ENCODE measurements around the gene OR2B3. TPM values are rescaled to one million over a fixed set of nuclear protein-coding genes. Genes with fewer than 3 reads are reported as not detected.

OR2B3 gene
- total and polyA plus RNA-seq, 4 donors = not detected

DNA sequence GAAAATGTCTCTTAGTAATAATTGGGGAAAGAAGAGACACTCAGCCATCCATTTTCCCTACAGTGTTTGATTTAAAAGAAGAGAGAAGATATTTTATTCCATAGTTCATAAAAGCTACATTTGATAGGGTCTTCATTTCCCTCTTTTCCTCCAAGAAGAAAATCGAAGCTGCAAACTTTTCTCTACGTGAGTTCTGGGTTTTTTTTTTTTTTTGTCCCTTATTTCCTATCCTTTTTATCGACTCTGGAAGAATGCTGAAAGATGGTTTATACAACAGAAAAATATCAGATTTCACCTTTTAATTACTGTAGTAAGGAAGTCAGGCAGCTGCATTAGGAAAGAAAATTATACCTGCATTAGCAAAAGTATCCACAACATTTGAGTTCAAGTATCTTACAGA, 12.1 kb upstream of the OR2B3 start, which contains the start of gene OR2J1:
Gene OR2J1, plus strand, starts transcription at position 301 of the 400 bp plus-strand sequence. CDS start 1,453 bp downstream, outside the sequence.
- no peak for DNase-seq (ENCODE audit: low spot score)
- Histone ChIP-seq H3K9ac (ENCODE audit: low read depth in 1 of 2, low read length in 2 of 2) (no peak within 1 kb of the TSS), H3K9me3 (ENCODE audit: control insufficient read depth in 4 of 4, low read length in 3 of 4) (no peaks in the 10 kb centered on the region), H3K36me3 (ENCODE audit: control insufficient read depth in 4 of 4, insufficient read depth in 3 of 4, low read depth in 1 of 4, low read length in 3 of 4) (no peaks in the 10 kb centered on the region), H3K27me3 (ENCODE audit: control insufficient read depth in 4 of 4, insufficient read depth in 4 of 4, low read length in 3 of 4) (peaks cover 0 to 2% (median 0%) of the 10 kb centered on the region in 4 donors), H3K27ac (ENCODE audit: low read depth in 1 of 2, low read length in 2 of 2) (no peak within 1 kb of the TSS), H3K4me1 (ENCODE audit: control insufficient read depth in 4 of 4, insufficient read depth in 4 of 4, low read length in 3 of 4) (no peaks in the 10 kb centered on the region), H3K4me3 (ENCODE audit: low read depth in 1 of 3, low read length in 3 of 3) (no peak within 1 kb of the TSS)
- TF ChIP-seq, protein P1, sequence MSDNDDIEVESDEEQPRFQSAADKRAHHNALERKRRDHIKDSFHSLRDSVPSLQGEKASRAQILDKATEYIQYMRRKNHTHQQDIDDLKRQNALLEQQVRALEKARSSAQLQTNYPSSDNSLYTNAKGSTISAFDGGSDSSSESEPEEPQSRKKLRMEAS (IDR thresholded peaks at IDR 0.05) = no peak
- TF ChIP-seq RAD21 (IDR thresholded peaks at IDR 0.05) = no peak
- TF ChIP-seq, protein P2, sequence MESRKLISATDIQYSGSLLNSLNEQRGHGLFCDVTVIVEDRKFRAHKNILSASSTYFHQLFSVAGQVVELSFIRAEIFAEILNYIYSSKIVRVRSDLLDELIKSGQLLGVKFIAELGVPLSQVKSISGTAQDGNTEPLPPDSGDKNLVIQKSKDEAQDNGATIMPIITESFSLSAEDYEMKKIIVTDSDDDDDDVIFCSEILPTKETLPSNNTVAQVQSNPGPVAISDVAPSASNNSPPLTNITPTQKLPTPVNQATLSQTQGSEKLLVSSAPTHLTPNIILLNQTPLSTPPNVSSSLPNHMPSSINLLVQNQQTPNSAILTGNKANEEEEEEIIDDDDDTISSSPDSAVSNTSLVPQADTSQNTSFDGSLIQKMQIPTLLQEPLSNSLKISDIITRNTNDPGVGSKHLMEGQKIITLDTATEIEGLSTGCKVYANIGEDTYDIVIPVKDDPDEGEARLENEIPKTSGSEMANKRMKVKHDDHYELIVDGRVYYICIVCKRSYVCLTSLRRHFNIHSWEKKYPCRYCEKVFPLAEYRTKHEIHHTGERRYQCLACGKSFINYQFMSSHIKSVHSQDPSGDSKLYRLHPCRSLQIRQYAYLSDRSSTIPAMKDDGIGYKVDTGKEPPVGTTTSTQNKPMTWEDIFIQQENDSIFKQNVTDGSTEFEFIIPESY (IDR thresholded peaks at IDR 0.05) = no peak
- TF ChIP-seq SP1 (IDR thresholded peaks at IDR 0.05) = no peak
- TF ChIP-seq, protein P3, sequence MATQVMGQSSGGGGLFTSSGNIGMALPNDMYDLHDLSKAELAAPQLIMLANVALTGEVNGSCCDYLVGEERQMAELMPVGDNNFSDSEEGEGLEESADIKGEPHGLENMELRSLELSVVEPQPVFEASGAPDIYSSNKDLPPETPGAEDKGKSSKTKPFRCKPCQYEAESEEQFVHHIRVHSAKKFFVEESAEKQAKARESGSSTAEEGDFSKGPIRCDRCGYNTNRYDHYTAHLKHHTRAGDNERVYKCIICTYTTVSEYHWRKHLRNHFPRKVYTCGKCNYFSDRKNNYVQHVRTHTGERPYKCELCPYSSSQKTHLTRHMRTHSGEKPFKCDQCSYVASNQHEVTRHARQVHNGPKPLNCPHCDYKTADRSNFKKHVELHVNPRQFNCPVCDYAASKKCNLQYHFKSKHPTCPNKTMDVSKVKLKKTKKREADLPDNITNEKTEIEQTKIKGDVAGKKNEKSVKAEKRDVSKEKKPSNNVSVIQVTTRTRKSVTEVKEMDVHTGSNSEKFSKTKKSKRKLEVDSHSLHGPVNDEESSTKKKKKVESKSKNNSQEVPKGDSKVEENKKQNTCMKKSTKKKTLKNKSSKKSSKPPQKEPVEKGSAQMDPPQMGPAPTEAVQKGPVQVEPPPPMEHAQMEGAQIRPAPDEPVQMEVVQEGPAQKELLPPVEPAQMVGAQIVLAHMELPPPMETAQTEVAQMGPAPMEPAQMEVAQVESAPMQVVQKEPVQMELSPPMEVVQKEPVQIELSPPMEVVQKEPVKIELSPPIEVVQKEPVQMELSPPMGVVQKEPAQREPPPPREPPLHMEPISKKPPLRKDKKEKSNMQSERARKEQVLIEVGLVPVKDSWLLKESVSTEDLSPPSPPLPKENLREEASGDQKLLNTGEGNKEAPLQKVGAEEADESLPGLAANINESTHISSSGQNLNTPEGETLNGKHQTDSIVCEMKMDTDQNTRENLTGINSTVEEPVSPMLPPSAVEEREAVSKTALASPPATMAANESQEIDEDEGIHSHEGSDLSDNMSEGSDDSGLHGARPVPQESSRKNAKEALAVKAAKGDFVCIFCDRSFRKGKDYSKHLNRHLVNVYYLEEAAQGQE (IDR thresholded peaks at IDR 0.05) = no peak
- no peak for TF ChIP-seq JUND (IDR thresholded peaks at IDR 0.05)
- TF ChIP-seq EGR1 (IDR thresholded peaks at IDR 0.05; ENCODE audit: low read depth in 2 of 2) = no peak
- TF ChIP-seq NR2F2 (IDR thresholded peaks at IDR 0.05) = no peak
- TF ChIP-seq FOXA2 (IDR thresholded peaks at IDR 0.05) = no peak
- TF ChIP-seq HNF4A (conservative IDR thresholded peaks at IDR 0.05) = no peak
- no peak for TF ChIP-seq YY1 (IDR thresholded peaks at IDR 0.05)
- TF ChIP-seq GABPA (IDR thresholded peaks at IDR 0.05 in 1 of 2, conservative IDR thresholded peaks at IDR 0.05 in 1 of 2) = no peak
- TF ChIP-seq TAF1 (conservative IDR thresholded peaks at IDR 0.05) = no peak
- TF ChIP-seq, protein P4, sequence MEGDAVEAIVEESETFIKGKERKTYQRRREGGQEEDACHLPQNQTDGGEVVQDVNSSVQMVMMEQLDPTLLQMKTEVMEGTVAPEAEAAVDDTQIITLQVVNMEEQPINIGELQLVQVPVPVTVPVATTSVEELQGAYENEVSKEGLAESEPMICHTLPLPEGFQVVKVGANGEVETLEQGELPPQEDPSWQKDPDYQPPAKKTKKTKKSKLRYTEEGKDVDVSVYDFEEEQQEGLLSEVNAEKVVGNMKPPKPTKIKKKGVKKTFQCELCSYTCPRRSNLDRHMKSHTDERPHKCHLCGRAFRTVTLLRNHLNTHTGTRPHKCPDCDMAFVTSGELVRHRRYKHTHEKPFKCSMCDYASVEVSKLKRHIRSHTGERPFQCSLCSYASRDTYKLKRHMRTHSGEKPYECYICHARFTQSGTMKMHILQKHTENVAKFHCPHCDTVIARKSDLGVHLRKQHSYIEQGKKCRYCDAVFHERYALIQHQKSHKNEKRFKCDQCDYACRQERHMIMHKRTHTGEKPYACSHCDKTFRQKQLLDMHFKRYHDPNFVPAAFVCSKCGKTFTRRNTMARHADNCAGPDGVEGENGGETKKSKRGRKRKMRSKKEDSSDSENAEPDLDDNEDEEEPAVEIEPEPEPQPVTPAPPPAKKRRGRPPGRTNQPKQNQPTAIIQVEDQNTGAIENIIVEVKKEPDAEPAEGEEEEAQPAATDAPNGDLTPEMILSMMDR (IDR thresholded peaks at IDR 0.05; ENCODE audit: low read depth, low read length, missing input control) = no peak
- WGBS = 75% methylated on average over 3 of the region's 3 CpGs

DNA sequence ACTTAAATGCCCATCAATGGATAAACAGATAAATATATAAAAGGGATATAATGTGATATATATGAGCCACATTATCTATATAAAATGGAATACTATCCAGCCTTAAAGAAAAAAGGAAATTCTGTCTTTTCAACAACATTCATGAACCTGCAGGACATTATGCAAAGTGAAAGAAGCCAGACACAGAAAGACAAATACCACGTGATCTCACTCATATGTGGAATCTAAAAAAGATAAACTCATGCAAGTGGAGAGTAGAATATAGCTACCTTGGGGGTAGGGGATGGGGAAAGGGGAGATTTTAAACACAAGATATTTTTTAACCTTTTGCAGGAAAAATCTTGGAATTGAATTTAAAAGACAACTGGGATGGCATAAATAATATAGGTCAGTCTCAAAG, 10.7 kb upstream of the OR2B3 start:
- 73% methylated on average over 1 of the region's 1 CpG for WGBS
- H3K9me3 ChIP-seq (ENCODE audit: control insufficient read depth in 4 of 4, low read length in 3 of 4) = no peaks in the 10 kb centered on the region
- H3K4me3 ChIP-seq (ENCODE audit: low read depth in 1 of 3, low read length in 3 of 3) = no peak overlapping the region
- DNase-seq (ENCODE audit: low spot score) = no peak
- no peaks in the 10 kb centered on the region for H3K4me1 ChIP-seq (ENCODE audit: control insufficient read depth in 4 of 4, insufficient read depth in 4 of 4, low read length in 3 of 4)
- TF ChIP-seq NR2F2 (IDR thresholded peaks at IDR 0.05) (no peak), JUND (IDR thresholded peaks at IDR 0.05) (no peak), SP1 (IDR thresholded peaks at IDR 0.05) (no peak), RXRA (IDR thresholded peaks at IDR 0.05) (no peak), FOXA2 (IDR thresholded peaks at IDR 0.05) (no peak)
- TF ChIP-seq, protein P3 (IDR thresholded peaks at IDR 0.05) = no peak
- TF ChIP-seq, protein P1 (IDR thresholded peaks at IDR 0.05) = no peak
- H3K9ac ChIP-seq (ENCODE audit: low read depth in 1 of 2, low read length in 2 of 2) = no peak overlapping the region
- no peaks in the 10 kb centered on the region for H3K27me3 ChIP-seq (ENCODE audit: control insufficient read depth in 4 of 4, insufficient read depth in 4 of 4, low read length in 3 of 4)
- H3K36me3 ChIP-seq (ENCODE audit: control insufficient read depth in 4 of 4, insufficient read depth in 3 of 4, low read depth in 1 of 4, low read length in 3 of 4) = no peaks in the 10 kb centered on the region
- no peak overlapping the region for H3K27ac ChIP-seq (ENCODE audit: low read depth in 1 of 2, low read length in 2 of 2)

Data from liver (tissue), 9 donors.